ENCODE data around the gene ARID1A. TPM values are rescaled to one million over a fixed set of nuclear protein-coding genes. Genes with fewer than 3 reads are reported as not detected.
A peak's percentile ranks its signal among the peaks of the same experiment; 100 is the strongest.

ARID1A gene
- total RNA-seq, 1 donor from 2014 or later, result 43.1 TPM

DNA sequence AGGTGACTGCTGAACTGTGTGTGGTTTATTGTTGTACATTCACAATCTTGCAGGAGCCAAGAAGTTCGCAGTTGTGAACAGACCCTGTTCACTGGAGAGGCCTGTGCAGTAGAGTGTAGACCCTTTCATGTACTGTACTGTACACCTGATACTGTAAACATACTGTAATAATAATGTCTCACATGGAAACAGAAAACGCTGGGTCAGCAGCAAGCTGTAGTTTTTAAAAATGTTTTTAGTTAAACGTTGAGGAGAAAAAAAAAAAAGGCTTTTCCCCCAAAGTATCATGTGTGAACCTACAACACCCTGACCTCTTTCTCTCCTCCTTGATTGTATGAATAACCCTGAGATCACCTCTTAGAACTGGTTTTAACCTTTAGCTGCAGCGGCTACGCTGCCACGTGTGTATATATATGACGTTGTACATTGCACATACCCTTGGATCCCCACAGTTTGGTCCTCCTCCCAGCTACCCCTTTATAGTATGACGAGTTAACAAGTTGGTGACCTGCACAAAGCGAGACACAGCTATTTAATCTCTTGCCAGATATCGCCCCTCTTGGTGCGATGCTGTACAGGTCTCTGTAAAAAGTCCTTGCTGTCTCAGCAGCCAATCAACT, 85.5 kb downstream of the ARID1A start:
- Mint-ChIP-seq H3K9me3 (no peaks in the 10 kb centered on the region), H3K4me3 (peak overlapping the region; percentile 0), H3K4me1 (peaks cover 44% of the 10 kb centered on the region), H3K36me3 (peaks cover 30% of the 10 kb centered on the region), H3K27ac (no peak overlapping the region), H3K27me3 (ENCODE audit: insufficient read depth, low read depth) (peaks cover 4% of the 10 kb centered on the region)
- H3K79me2 ChIP-seq (ENCODE audit: low read depth), result peaks cover 33% of the 10 kb centered on the region
- H3K4me3 ChIP-seq, result no peak overlapping the region
- H3K27me3 ChIP-seq, result no peaks in the 10 kb centered on the region
- peaks cover 71% of the 10 kb centered on the region for H3F3A ChIP-seq (ENCODE audit: low read depth)
- no peak overlapping the region for H3K27ac ChIP-seq
- no peak overlapping the region for H3K9ac ChIP-seq
- H3K4me1 ChIP-seq, result peaks cover 19% of the 10 kb centered on the region
- H4K20me1 ChIP-seq (ENCODE audit: low read depth), result peaks cover 59% of the 10 kb centered on the region
- no peak for TF ChIP-seq EZH2 (IDR thresholded peaks at IDR 0.05)
- TF ChIP-seq CTCF (IDR thresholded peaks at IDR 0.05), result no peak
- no peak for DNase-seq (ENCODE audit: low spot score)
- H2AFZ ChIP-seq (replicated peaks), result no peak overlapping the region
- H3K36me3 ChIP-seq, result peaks cover 14% of the 10 kb centered on the region
- no peaks in the 10 kb centered on the region for H3K9me3 ChIP-seq (ENCODE audit: low read depth)
- no peak overlapping the region for H3K4me2 ChIP-seq

DNA sequence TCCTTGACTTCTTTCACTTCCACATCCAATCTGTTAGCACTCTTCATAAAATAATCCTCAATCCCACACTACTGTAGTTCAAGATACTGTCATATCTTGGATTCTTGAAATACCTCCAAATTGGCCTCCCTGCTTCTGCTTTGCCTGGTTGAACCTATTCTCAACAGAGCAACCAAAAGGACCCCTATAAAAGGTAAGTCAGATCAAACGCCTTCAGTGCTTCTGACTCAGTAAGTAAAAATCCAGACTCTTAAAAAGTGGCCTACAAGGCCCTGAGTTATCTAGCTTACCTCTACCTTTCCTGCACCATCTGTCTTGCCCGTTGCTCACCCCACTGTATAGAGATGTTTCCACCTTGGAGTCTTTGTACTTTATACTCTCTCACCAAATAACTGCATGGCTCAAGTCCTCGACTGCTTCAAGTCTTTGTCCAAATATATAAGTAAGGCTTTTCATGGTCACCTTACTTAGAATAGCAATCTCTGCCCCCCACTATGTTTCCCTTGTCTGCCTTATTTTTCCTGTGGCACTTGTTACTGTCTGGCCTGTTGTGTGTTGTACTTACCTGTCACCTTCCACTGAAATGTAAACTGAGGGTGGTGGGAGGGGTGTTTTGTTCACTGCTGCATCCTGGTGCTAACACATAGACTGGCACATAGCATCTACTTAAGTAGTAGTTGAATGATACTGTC, 86.9 kb downstream of the ARID1A start:
- Histone ChIP-seq H3K4me3 (no peak overlapping the region), H3K4me1 (peaks cover 29% of the 10 kb centered on the region), H3K27ac (no peak overlapping the region), H3K9ac (no peak overlapping the region), H3K4me2 (no peak overlapping the region), H4K20me1 (ENCODE audit: low read depth) (peaks cover 53% of the 10 kb centered on the region), H3K27me3 (no peaks in the 10 kb centered on the region), H3F3A (ENCODE audit: low read depth) (peaks cover 77% of the 10 kb centered on the region), H3K36me3 (peaks cover 10% of the 10 kb centered on the region), H2AFZ (replicated peaks) (no peak overlapping the region), H3K9me3 (ENCODE audit: low read depth) (no peaks in the 10 kb centered on the region), H3K79me2 (ENCODE audit: low read depth) (peaks cover 19% of the 10 kb centered on the region)
- H3K4me3 Mint-ChIP-seq, result no peak overlapping the region
- no peak for TF ChIP-seq EZH2 (IDR thresholded peaks at IDR 0.05)
- no peak for TF ChIP-seq CTCF (IDR thresholded peaks at IDR 0.05)
- no peak for TF ChIP-seq EZH2phosphoT487 (IDR thresholded peaks at IDR 0.05)
- no peak for DNase-seq (ENCODE audit: low spot score)
- peaks cover 5% of the 10 kb centered on the region for H3K27me3 Mint-ChIP-seq (ENCODE audit: insufficient read depth, low read depth)
- peaks cover 57% of the 10 kb centered on the region for H3K4me1 Mint-ChIP-seq
- H3K27ac Mint-ChIP-seq, result no peak overlapping the region
- H3K36me3 Mint-ChIP-seq, result peaks cover 25% of the 10 kb centered on the region
- no peaks in the 10 kb centered on the region for H3K9me3 Mint-ChIP-seq

GRCh38 chr1:26783646-26784022, 87.8 kb downstream of the ARID1A start:
- Histone ChIP-seq H2AFZ (replicated peaks) (no peak overlapping the region), H3F3A (ENCODE audit: low read depth) (peaks cover 83% of the 10 kb centered on the region), H3K4me2 (no peak overlapping the region), H3K36me3 (peaks cover 10% of the 10 kb centered on the region), H3K79me2 (ENCODE audit: low read depth) (peaks cover 22% of the 10 kb centered on the region), H3K27me3 (no peaks in the 10 kb centered on the region), H3K27ac (peak overlapping the region; percentile 16), H3K9ac (no peak overlapping the region), H3K9me3 (ENCODE audit: low read depth) (no peaks in the 10 kb centered on the region), H3K4me3 (no peak overlapping the region), H4K20me1 (ENCODE audit: low read depth) (peaks cover 45% of the 10 kb centered on the region), H3K4me1 (peaks cover 31% of the 10 kb centered on the region)
- TF ChIP-seq EZH2 (IDR thresholded peaks at IDR 0.05) (no peak), EZH2phosphoT487 (IDR thresholded peaks at IDR 0.05) (no peak), CTCF (IDR thresholded peaks at IDR 0.05) (no peak)
- Mint-ChIP-seq H3K4me3 (no peak overlapping the region), H3K36me3 (peaks cover 18% of the 10 kb centered on the region), H3K9me3 (no peaks in the 10 kb centered on the region), H3K4me1 (peaks cover 61% of the 10 kb centered on the region), H3K27ac (peak overlapping the region; percentile 51), H3K27me3 (ENCODE audit: insufficient read depth, low read depth) (peaks cover 4% of the 10 kb centered on the region)
- DNase-seq (ENCODE audit: low spot score), result no peak

Measured in neural progenitor cell (in vitro differentiated cells).